Motor neuron (in vitro differentiated cells): ENCODE results near the gene DTNA. TPM values are rescaled to one million over a fixed set of nuclear protein-coding genes. Genes with fewer than 3 reads are reported as not detected.

Source experiments
- ATAC-seq, 8 experiments: fragments of 200-7000 bp; cut with Tn5 transposase; replicated peaks in 6 of 8; 2 replicates each; pipeline ENCODE4 v1.8.0; 2021; ENCODE audit warnings: mild to moderate bottlenecking in 8 of 8, moderate library complexity in 8 of 8
- H3K27ac ChIP-seq, 2 donors: fragments of 250-450 bp; sonication (Bioruptor Pico); 2 replicates each; pipeline ENCODE4 v1.9.0; 2021; ENCODE audit warnings: antibody characterized with exemption in 2 of 2, mild to moderate bottlenecking in 2 of 2, moderate library complexity in 1 of 2
- H3K4me1 ChIP-seq, 2 donors: fragments of 250-450 bp; sonication (Bioruptor Pico); replicated peaks in 1 of 2; 2 replicates each; pipeline ENCODE4 v1.6.1; 2021; ENCODE audit warnings: antibody characterized with exemption in 2 of 2, mild to moderate bottlenecking in 2 of 2, moderate library complexity in 1 of 2
- H3K4me3 ChIP-seq, 5 donors: fragments of 250-450 bp; sonication (Bioruptor Pico); 2 replicates each; pipeline ENCODE4 v1.9.0; 2021; ENCODE audit warnings: antibody characterized with exemption in 5 of 5, mild to moderate bottlenecking in 5 of 5, moderate library complexity in 4 of 5
- WGBS, 10 experiments: fragments of 450-650 bp; shearing (Covaris generic); methylation state at CpG; one replicate each; pipeline ENCODE4 v1.0.0; 2022; 5-methylcytosine and 5-hydroxymethylcytosine counted together
- in situ Hi-C, 9 experiments: fragments of 400-800 bp; cut with MboI; loops; one replicate each; pipeline ENCODE4 v1.15.0; 2021; ENCODE audit warnings: low sequenced_read_pairs in 9 of 9, low pct_unique_long_range_greater_than_20kb in 2 of 9; ENCODE audit not compliant: unreplicated experiment in 9 of 9
- total RNA-seq, 8 experiments: library from RNA; unstranded; fragments of 300-600 nt; gene quantifications; 2 replicates each; pipeline versions ENCODE4 v1.2.3 to v1.2.4, GENCODE V29; 2022

DTNA gene
- total RNA-seq, 8 experiments from 2014 or later: 26.0 to 140 (median 49.2) TPM

DNA sequence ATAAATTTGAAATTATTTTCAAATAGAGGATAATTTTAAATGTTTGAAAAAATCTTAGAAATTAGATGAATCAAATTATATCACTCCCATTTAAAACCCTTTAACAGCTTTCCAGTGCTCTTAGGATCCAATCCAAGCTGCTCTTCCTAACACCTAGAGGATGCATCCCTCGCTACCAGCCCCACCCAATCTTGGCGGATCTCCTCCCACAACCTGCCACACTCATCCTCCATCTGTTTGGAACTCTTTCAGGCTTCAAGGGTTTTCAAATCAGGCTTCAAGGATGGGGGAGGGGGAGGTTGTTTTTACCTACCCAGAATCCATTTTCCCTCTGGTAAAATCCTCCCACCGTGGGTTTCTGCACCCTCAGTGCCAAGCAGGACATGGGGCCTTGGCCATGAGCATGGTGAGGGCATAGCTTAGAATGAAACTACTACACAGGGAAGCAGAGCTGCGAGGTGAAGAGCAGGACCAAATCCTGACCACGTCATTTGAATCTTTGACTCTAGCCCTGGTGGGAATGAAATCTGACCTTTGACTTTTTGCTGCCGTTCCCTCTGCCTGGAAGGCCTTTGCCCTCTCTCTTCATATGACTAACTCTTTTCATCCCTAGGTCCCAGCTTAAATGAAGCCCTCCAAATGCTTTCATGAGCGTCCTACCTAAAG, 218.1 kb downstream of the DTNA start:
- H3K27ac ChIP-seq: no peak overlapping the region
- WGBS, 10 experiments: 40 to 94% (median 72%) methylated on average over 3 to 7 of the region's 7 CpGs

DNA sequence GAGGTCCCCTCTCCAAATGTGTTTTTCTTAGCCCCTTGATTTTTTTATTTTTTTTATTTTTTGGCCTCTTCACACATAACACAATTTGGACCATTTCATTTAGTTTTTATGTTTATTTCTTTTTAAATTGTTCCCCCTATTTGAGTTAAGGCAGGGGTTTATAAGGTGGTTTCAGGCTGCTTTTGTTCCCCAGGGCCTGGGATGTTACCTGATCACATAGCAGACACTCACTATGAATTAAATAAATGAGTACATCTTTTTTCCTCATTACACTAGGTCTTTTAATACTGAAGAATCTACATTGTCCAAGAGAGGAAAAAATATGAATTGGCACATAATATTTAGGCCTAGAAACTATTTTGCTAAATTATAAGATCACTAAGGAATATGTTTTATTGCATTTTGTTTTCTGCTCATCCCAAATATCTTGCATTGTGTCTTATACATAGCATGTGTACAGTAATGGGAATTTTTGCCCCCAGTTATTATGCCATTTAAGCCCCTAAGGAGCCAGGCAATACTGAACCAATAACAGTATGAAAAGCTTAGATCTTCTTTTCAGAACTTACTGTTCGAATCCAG, 218.7 kb downstream of the DTNA start:
- in situ Hi-C loops: no loop called here
- no peak for ATAC-seq
- WGBS, 10 experiments: 25 to 100% (median 86%) methylated on average over 1 of the region's 1 CpG; no CpG with 5 or more reads in 3 of the 10 experiments
- H3K4me3 ChIP-seq: no peak overlapping the region
- H3K27ac ChIP-seq: no peak overlapping the region
- peaks cover 3 to 13% of the 10 kb centered on the region in 2 donors for H3K4me1 ChIP-seq

More for the DNA sequence above, 218.1 kb downstream of the DTNA start:
- no peak overlapping the region for H3K4me3 ChIP-seq
- H3K4me1 ChIP-seq: peaks cover 3 to 9% of the 10 kb centered on the region in 2 donors
- no peak for ATAC-seq
- in situ Hi-C loops: no loop called here

DNA sequence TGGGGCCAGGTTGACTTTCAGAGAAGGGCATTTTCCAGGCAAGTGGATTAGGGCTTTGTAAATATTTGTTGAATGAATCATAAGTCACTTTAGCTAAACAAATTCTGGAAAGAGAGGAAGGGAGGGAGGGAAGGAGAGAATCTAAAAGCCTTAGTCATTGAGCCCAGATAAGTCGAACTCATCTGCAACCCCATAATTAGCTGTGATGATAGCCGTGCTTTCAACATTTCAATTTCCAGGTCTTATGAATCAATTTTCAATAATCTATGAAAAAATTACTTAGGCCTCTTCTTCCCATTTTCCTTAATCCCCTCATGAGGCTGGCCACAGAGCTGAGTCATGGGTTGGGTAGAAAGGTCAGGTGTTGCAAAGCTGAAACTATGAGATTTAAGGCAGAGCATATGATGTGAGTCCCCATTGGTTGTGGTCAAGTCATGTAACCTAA, 219.3 kb downstream of the DTNA start:
- in situ Hi-C loops: no loop called here
- H3K4me3 ChIP-seq: no peak overlapping the region
- 0 to 100% (median 35%) methylated on average over 1 to 2 of the region's 2 CpGs; no CpG with 5 or more reads in 3 of the 10 experiments for WGBS, 10 experiments
- no peak overlapping the region for H3K27ac ChIP-seq
- peaks cover 3 to 16% of the 10 kb centered on the region in 2 donors for H3K4me1 ChIP-seq
- peak in 3 of 8 experiments; percentile 36 to 87 (median 83) for ATAC-seq

DNA sequence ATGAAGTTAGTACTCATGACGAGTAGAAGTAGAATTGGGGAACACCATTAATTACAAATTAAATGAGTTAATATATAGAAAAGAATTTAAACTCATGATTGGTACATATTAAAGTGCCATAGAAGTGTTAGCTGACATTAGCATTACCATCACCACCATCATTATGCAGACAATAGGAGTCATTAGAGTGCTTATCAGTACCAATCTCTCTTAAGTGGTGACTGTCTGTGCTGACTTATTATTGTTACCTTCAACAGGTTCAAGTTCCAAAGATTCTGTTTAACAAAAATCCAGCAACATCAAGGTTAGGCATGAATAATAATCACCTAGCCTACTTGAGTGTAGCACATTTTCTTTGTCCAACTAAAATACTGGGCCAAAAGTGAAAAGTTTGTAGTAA, 222.3 kb downstream of the DTNA start:
- peaks cover 3 to 21% of the 10 kb centered on the region in 2 donors for H3K4me1 ChIP-seq
- in situ Hi-C loops: no loop called here
- no peak overlapping the region for H3K27ac ChIP-seq
- no peak for ATAC-seq
- H3K4me3 ChIP-seq: no peak overlapping the region
- 64 to 100% (median 89%) methylated on average over 1 of the region's 1 CpG; no CpG with 5 or more reads in 2 of the 10 experiments for WGBS, 10 experiments

DNA sequence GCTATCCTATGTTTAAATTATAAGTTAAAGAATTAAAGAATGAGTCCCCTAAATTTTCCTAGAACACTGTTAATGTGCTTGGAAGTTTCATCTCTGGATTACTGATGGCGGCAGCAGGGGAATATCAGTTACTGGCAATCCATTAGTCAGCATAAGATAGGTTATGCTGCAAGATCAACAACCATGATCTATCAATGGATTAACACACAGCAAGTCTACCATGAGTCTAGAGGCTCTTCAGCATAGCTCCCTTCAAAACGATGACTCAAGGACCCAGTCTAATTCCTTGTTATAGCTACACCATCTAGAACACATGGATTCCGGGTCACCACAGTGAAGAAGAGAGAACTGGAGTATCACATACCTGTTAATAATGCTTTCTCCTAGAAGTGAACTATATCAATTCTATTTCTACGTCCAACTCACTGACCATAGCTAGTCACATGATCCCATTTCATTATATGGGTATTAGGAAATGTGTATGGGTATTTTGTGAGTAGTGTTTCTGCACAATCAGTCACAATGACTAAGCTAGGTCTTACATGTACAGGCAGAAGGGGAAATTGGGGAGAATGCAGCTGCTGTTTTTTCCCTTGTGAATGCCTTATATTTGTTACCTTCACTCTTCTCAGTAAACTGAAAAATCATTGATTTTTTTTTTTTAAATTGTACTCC, 222.8 kb downstream of the DTNA start:
- WGBS, 10 experiments: 0 to 100% (median 90%) methylated on average over 1 to 4 of the region's 4 CpGs; no CpG with 5 or more reads in 1 of the 10 experiments
- in situ Hi-C loops: no loop called here
- no peak overlapping the region for H3K4me3 ChIP-seq
- no peak for ATAC-seq
- no peak overlapping the region for H3K27ac ChIP-seq
- peaks cover 3 to 25% of the 10 kb centered on the region in 2 donors for H3K4me1 ChIP-seq

DNA sequence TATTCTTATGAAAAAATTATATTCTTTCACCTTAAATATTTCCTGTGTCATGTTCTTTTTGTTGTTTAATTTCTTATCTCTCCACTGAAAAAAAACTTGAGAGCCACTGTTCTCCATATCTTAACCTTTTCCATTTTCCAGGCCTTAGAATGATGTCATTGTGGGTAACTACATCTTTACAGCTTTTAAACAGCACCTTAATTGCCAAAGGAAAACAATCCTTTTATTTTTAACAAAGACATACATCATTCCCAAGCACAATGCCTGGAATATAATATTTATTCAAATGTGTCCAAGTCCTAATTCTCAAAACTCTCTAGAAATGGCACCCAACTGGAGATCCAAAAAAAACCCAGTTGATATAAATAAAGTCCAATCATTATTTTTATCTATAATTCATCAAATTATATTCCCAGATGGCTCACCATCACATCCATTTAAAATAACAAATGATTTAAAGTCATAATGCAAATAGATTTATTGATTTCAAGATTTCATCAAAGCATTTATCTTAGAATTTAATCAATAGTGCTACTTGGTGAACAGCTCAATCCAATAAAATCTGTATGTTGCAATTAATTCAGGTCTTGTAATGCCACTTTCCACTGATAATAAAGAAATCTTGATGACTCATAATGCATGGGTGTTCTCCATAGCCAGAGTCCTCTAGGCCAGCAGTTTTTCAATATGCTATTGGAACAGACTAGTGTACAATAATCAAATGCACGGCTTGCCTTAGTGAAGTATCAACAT, 224.0 kb downstream of the DTNA start:
- Histone ChIP-seq H3K4me1 (peaks cover 3 to 27% of the 10 kb centered on the region in 2 donors), H3K4me3 (no peak overlapping the region), H3K27ac (peak overlapping the region; percentile 40 to 53)
- peak in 7 of 8 experiments; percentile 38 to 95 (median 73) for ATAC-seq
- in situ Hi-C loops: no loop called here
- WGBS, 10 experiments: 50 to 100% (median 85%) methylated on average over 1 of the region's 1 CpG; no CpG with 5 or more reads in 4 of the 10 experiments

DNA sequence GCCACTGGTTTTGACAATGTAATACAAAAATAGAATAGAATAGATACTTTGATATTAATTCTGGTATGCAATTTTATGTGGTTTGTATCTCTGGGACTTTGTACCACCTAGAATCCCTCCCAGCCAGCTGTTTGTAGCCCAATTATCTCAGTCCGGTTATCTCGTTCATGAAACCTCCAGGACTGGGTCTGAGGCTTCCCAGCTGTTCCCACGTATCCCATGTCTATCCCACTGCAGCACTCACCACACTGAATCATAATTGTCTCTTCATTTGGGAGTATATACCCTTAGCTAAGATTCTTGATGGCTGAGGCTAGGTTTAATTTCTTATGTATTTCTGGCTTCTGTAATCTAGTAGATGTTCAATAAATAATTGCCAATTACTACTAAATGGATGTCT, 226.7 kb downstream of the DTNA start:
- Histone ChIP-seq H3K27ac (no peak overlapping the region), H3K4me1 (peaks cover 1 to 22% of the 10 kb centered on the region in 2 donors), H3K4me3 (no peak overlapping the region)
- 13 to 100% (median 73%) methylated on average over 1 to 3 of the region's 3 CpGs; no CpG with 5 or more reads in 3 of the 10 experiments for WGBS, 10 experiments
- in situ Hi-C loops: no loop called here
- no peak for ATAC-seq

DNA sequence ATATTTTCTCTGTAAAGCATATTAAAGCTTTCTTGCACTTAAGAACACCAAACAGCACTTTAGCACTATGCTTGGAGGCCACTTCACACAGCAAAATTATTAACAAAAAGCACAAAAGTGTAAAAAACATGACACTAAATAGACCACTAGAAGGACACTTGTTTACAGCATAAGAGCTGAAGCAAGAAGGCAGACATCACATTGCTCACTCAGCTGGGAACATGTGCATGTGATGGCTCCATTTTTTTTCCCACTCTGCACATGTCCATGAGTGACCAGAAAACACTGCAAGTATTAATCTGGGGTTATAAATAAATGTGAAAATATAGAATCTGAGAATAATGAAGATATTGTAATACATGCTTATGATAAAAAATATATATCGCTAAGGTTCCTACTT, 228.0 kb downstream of the DTNA start:
- H3K4me3 ChIP-seq: no peak overlapping the region
- peaks cover 3 to 21% of the 10 kb centered on the region in 2 donors for H3K4me1 ChIP-seq
- ATAC-seq: peak in 5 of 8 experiments; percentile 33 to 67 (median 47)
- H3K27ac ChIP-seq: no peak overlapping the region
- in situ Hi-C loops: no loop called here
- 100% methylated on average over 1 of the region's 1 CpG; no CpG with 5 or more reads in 2 of the 10 experiments for WGBS, 10 experiments
